GM12891 (cell line): Measurements from ENCODE around the gene VSTM2B.

Experiments
- PAX5 ChIP-seq: IDR thresholded peaks from 2 replicates; pipeline ENCODE4 v1.6.1; 2011; ENCODE audit warnings: low read length, moderate library complexity, mild to moderate bottlenecking; ENCODE audit not compliant: insufficient read depth, severe bottlenecking
- POLR2A ChIP-seq: IDR thresholded peaks from 2 replicates; pipeline ENCODE4 v1.6.1; 2011; ENCODE audit warnings: low read depth, low read length, control low read depth
- POLR2AphosphoS5 ChIP-seq: IDR thresholded peaks from 2 replicates; pipeline ENCODE4 v1.6.1; 2011; ENCODE audit warnings: low read depth, low read length, control low read depth
- TAF1 ChIP-seq: IDR thresholded peaks from 2 replicates; pipeline ENCODE4 v1.6.1; 2011; ENCODE audit warnings: low read depth, low read length, control low read depth

- TF ChIP-seq POLR2AphosphoS5 = no peak
- TF ChIP-seq POLR2A = no peak
- TF ChIP-seq PAX5 = no peak
- TF ChIP-seq TAF1 = no peak
Observed at GRCh38 chr19:29535214-29535831, 9.5 kb downstream of the VSTM2B start.
